ENCODE results near the gene VSX2.

Gene VSX2

GRCh38 chr14:74302634-74303569, 63.7 kb downstream of the VSX2 start, which contains the start of gene ABCD4:
Gene ABCD4, minus strand, starts transcription at chr14:74302934. Its CDS starts 22 bp downstream, at chr14:74302912.
- peak; percentile 90 for DNase-seq

GRCh38 chr14:74308695-74309094, 69.4 kb downstream of the VSX2 start:
- DNase-seq: no peak

GRCh38 chr14:74309125-74310022, 70.1 kb downstream of the VSX2 start:
- no peak for DNase-seq

- DNase-seq: no peak
Measured at GRCh38 chr14:74312161-74312560, 72.9 kb downstream of the VSX2 start.

Data from CD4-positive, alpha-beta T cell treated with Interleukin-6 for 4 hours (primary cell).